ENCODE measurements around the gene C21orf58.

The C21orf58 gene

GRCh38 chr21:46329796-46330195 lies 6.1 kb upstream of the C21orf58 start:
- H3K4me3 ChIP-seq (ENCODE audit: low read depth, low read length), result no peak overlapping the region
- TF ChIP-seq, protein P1, sequence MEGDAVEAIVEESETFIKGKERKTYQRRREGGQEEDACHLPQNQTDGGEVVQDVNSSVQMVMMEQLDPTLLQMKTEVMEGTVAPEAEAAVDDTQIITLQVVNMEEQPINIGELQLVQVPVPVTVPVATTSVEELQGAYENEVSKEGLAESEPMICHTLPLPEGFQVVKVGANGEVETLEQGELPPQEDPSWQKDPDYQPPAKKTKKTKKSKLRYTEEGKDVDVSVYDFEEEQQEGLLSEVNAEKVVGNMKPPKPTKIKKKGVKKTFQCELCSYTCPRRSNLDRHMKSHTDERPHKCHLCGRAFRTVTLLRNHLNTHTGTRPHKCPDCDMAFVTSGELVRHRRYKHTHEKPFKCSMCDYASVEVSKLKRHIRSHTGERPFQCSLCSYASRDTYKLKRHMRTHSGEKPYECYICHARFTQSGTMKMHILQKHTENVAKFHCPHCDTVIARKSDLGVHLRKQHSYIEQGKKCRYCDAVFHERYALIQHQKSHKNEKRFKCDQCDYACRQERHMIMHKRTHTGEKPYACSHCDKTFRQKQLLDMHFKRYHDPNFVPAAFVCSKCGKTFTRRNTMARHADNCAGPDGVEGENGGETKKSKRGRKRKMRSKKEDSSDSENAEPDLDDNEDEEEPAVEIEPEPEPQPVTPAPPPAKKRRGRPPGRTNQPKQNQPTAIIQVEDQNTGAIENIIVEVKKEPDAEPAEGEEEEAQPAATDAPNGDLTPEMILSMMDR (IDR thresholded peaks at IDR 0.05; ENCODE audit: low read depth, low read length), result no peak

DNA sequence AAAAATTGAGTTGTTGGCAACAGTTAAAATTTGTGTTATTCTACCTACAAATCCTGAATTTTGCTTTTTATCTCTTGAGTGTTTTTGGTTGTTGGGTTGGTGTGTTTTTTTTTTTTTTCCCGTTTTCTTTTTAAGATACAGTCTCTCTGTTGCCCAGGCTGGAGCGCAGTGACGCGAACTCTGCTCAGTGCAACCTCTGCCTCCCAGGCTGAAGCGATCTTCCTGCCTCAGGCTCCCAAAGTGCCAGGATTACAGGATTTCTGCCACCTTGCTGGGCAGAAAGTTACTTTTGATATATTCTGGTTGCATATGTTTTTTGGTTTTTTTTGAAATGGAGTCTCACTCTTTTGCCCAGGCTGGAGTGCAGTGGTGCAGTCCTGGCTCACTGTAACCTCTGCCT lies 4.5 kb upstream of the C21orf58 start:
- TF ChIP-seq, protein P1 (IDR thresholded peaks at IDR 0.05; ENCODE audit: low read depth, low read length), result no peak
- H3K4me3 ChIP-seq (ENCODE audit: low read depth, low read length), result no peak overlapping the region

DNA sequence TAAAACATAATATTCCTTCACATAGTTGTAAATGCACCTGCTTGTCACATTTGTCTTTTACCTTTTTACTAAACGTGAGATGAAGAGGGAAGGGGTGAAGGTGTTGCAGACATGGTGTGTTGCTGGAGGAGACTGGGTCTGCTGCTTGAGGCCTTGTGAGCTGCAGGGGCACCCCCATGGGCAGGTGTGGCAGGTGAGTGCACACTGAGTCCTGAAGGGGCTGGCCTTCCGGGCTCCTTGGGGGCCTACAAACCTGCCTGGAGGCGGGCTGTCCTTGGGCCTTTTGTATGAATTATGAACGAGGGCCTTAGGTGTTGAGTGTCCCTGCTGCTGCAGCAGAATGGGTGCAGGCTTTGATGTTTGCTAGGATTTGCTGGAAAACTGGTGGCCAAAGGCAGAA lies 4.0 kb upstream of the C21orf58 start:
- no peak overlapping the region for H3K4me3 ChIP-seq (ENCODE audit: low read depth, low read length)
- TF ChIP-seq, protein P1 (IDR thresholded peaks at IDR 0.05; ENCODE audit: low read depth, low read length), result no peak

- no peak overlapping the region for H3K4me3 ChIP-seq (ENCODE audit: low read depth, low read length)
- TF ChIP-seq, protein P1 (IDR thresholded peaks at IDR 0.05; ENCODE audit: low read depth, low read length), result no peak
These were observed 2.5 kb upstream of the C21orf58 start for GRCh38 chr21:46326110-46326703.

- H3K4me3 ChIP-seq (ENCODE audit: low read depth, low read length), result peak overlapping the region; percentile 81
- TF ChIP-seq, protein P1 (IDR thresholded peaks at IDR 0.05; ENCODE audit: low read depth, low read length), result 0 out of 2 replicates have a peak, but pooled peaks have one; percentile 18
These were observed 1.6 kb upstream of the C21orf58 start for GRCh38 chr21:46325073-46325912.

GRCh38 chr21:46324390-46325072 lies 861 bp upstream of the C21orf58 start:
- TF ChIP-seq, protein P1 (IDR thresholded peaks at IDR 0.05; ENCODE audit: low read depth, low read length), result no peak

More at GRCh38 chr21:46324390-46325072, 861 bp upstream of the C21orf58 start:
- H3K4me3 ChIP-seq (ENCODE audit: low read depth, low read length), result peak overlapping the region; percentile 94

Measured in WI38 (cell line).